GM21737 (cell line): ENCODE data around the gene FHOD3.

ENCODE experiments used
- ATAC-seq: cut with Tn5 transposase; IDR thresholded peaks from one replicate; pipeline ENCODE4 v1.9.1; 2021; ENCODE audit warnings: mild to moderate bottlenecking, moderate library complexity; ENCODE audit not compliant: unreplicated experiment

The FHOD3 gene

GRCh38 chr18:36613810-36614209, 316.3 kb downstream of the FHOD3 start:
- ATAC-seq, result no peak

GRCh38 chr18:36620788-36621187, 323.3 kb downstream of the FHOD3 start:
- no peak for ATAC-seq

GRCh38 chr18:36622610-36623009, 325.1 kb downstream of the FHOD3 start:
- ATAC-seq, result no peak

GRCh38 chr18:36623091-36623490, 325.6 kb downstream of the FHOD3 start:
- no peak for ATAC-seq

GRCh38 chr18:36623681-36624190, 326.2 kb downstream of the FHOD3 start:
- no peak for ATAC-seq

GRCh38 chr18:36624451-36625167, 327.1 kb downstream of the FHOD3 start:
- no peak for ATAC-seq

GRCh38 chr18:36625386-36625785, 327.9 kb downstream of the FHOD3 start:
- no peak for ATAC-seq

- no peak for ATAC-seq
Observed at GRCh38 chr18:36627637-36628036, 330.1 kb downstream of the FHOD3 start.

- no peak for ATAC-seq
Observed at GRCh38 chr18:36628435-36629137, 331.1 kb downstream of the FHOD3 start.

- ATAC-seq, result no peak
Observed at GRCh38 chr18:36629138-36629530, 331.6 kb downstream of the FHOD3 start.

GRCh38 chr18:36629836-36630235, 332.3 kb downstream of the FHOD3 start:
- no peak for ATAC-seq

- ATAC-seq, result no peak
Observed at GRCh38 chr18:36630917-36631316, 333.4 kb downstream of the FHOD3 start.

GRCh38 chr18:36633961-36634412, 336.5 kb downstream of the FHOD3 start:
- no peak for ATAC-seq

GRCh38 chr18:36634573-36635216, 337.2 kb downstream of the FHOD3 start:
- no peak for ATAC-seq

- ATAC-seq, result peak; percentile 32
Observed at GRCh38 chr18:36635414-36636096, 338.0 kb downstream of the FHOD3 start.

- no peak for ATAC-seq
Observed at GRCh38 chr18:36636237-36636817, 338.8 kb downstream of the FHOD3 start.

GRCh38 chr18:36638224-36638623, 340.7 kb downstream of the FHOD3 start:
- ATAC-seq, result peak; percentile 92

- ATAC-seq, result no peak
Observed at GRCh38 chr18:36640021-36640952, 342.8 kb downstream of the FHOD3 start.

- ATAC-seq, result no peak
Observed at GRCh38 chr18:36643061-36643460, 345.5 kb downstream of the FHOD3 start.

- no peak for ATAC-seq
Observed at GRCh38 chr18:36648803-36649202, 351.3 kb downstream of the FHOD3 start.
